H1 (cell line): ENCODE measurements around the gene C3AR1. TPM values are rescaled to one million over a fixed set of nuclear protein-coding genes. Genes with fewer than 3 reads are reported as not detected.

ENCODE experiments used
- CTCF ChIA-PET: fragments of 300-600 bp; sonication (Branson Sonifier 250); formaldehyde crosslinking; loops from one replicate; lab custom pipeline; 2021; ENCODE audit not compliant: partially characterized antibody; lab: Charles Lee
- POLR2A ChIA-PET: fragments of 300-600 bp; sonication (Branson Sonifier 250); formaldehyde crosslinking; loops from one replicate; lab custom pipeline; 2021; ENCODE audit warnings: inconsistent platforms; ENCODE audit not compliant: partially characterized antibody; lab: Charles Lee
- DNase-seq, 2 experiments: peaks; one replicate each; pipeline versions ENCODE4 v3.0.0 to v3.0.0-alpha.2; 2010 to 2022; ENCODE audit warnings: low spot score in 2 of 2, low read depth in 1 of 2, mixed read lengths in 1 of 2
- FAIRE-seq: peaks from 2 replicates; lab custom pipeline; 2011; peaks lifted over from hg19 to GRCh38; lab: Jason Lieb, UNC
- H2AFZ ChIP-seq: 2 replicates; pipeline ENCODE4 v1.8.1; 2012; ENCODE audit warnings: low read length, inconsistent platforms
- H2AK5ac ChIP-seq: 2 replicates; pipeline ENCODE4 v1.6.1; 2013; ENCODE audit warnings: low read depth, low read length
- H2BK120ac ChIP-seq: replicated peaks from 2 replicates; pipeline ENCODE3; 2013; ENCODE audit warnings: low read depth, low read length, inconsistent platforms
- H2BK12ac ChIP-seq: 2 replicates; pipeline ENCODE4 v1.6.1; 2013; ENCODE audit warnings: low read depth, low read length
- H2BK15ac ChIP-seq: 2 replicates; pipeline ENCODE4 v1.6.1; 2013; ENCODE audit warnings: low read length
- H2BK20ac ChIP-seq: 2 replicates; pipeline ENCODE4 v1.6.1; 2013; ENCODE audit warnings: low read length
- H2BK5ac ChIP-seq: 2 replicates; pipeline ENCODE4 v1.6.1; 2013; ENCODE audit warnings: low read depth, low read length
- H3K14ac ChIP-seq: 2 replicates; pipeline ENCODE4 v1.6.1; 2013; ENCODE audit warnings: inconsistent platforms; ENCODE audit not compliant: insufficient read length
- H3K18ac ChIP-seq: 2 replicates; pipeline ENCODE4 v1.6.1; 2013; ENCODE audit warnings: low read length; ENCODE audit errors: extremely low read depth
- H3K23ac ChIP-seq: 2 replicates; pipeline ENCODE4 v1.6.1; 2013; ENCODE audit warnings: inconsistent platforms; ENCODE audit not compliant: insufficient read length
- H3K23me2 ChIP-seq: 2 replicates; pipeline ENCODE4 v1.6.1; 2013; ENCODE audit warnings: low read depth, low read length
- H3K27ac ChIP-seq: 2 replicates; pipeline ENCODE4 v1.6.1; 2011; ENCODE audit warnings: low read depth, low read length, inconsistent platforms
- H3K27me3 ChIP-seq, 4 experiments: replicated peaks in 1 of 4; 1 replicate in 1 of 4; 2 replicates in 3 of 4; pipeline versions ENCODE4 v1.6.1 to v1.8.1; 2011 to 2013; ENCODE audit warnings: low read length in 3 of 4, mild to moderate bottlenecking in 3 of 4, inconsistent platforms in 2 of 4, mixed read lengths in 2 of 4, moderate library complexity in 1 of 4; ENCODE audit not compliant: control insufficient read depth in 3 of 4, insufficient read depth in 3 of 4; ENCODE audit errors: extremely low read depth in 1 of 4
- H3K36me3 ChIP-seq, 4 experiments: 2 replicates each; pipeline versions ENCODE4 v1.6.1 to v1.8.1; 2011 to 2013; ENCODE audit warnings: mild to moderate bottlenecking in 4 of 4, low read length in 3 of 4, moderate library complexity in 2 of 4, control low read depth in 1 of 4, inconsistent platforms in 1 of 4; ENCODE audit not compliant: insufficient read depth in 4 of 4, control insufficient read depth in 2 of 4
- H3K4ac ChIP-seq: replicated peaks from 2 replicates; pipeline ENCODE3; 2013; ENCODE audit warnings: low read length, low read depth, mixed read lengths, inconsistent platforms; ENCODE audit not compliant: insufficient read length
- H3K4me1 ChIP-seq, 4 experiments: replicated peaks in 1 of 4; 1 replicate in 1 of 4; 2 replicates in 3 of 4; pipeline versions ENCODE4 v1.6.1 to v1.8.1; 2011 to 2013; ENCODE audit warnings: low read length in 3 of 4, inconsistent platforms in 2 of 4, mixed read lengths in 1 of 4; ENCODE audit not compliant: insufficient read depth in 4 of 4, control insufficient read depth in 3 of 4
- H3K4me2 ChIP-seq, 2 experiments: 2 replicates each; pipeline versions ENCODE4 v1.6.1 to v1.8.1; 2011 to 2013; ENCODE audit warnings: low read depth in 2 of 2, low read length in 2 of 2, control low read depth in 1 of 2, inconsistent platforms in 1 of 2, mild to moderate bottlenecking in 1 of 2; ENCODE audit not compliant: insufficient read depth in 1 of 2
- H3K4me3 ChIP-seq, 4 experiments: fragments of 200-600, 300-600 bp in 1 of 4; sonication (generic), shearing (Covaris generic), sonication (Bioruptor Twin) in 1 of 4; 2 replicates each; pipeline versions ENCODE4 v1.5.1 to v1.8.1; 2011 to 2016; ENCODE audit warnings: low read length in 4 of 4, low read depth in 3 of 4, control low read depth in 2 of 4, inconsistent platforms in 2 of 4, mild to moderate bottlenecking in 2 of 4, mixed read lengths in 1 of 4, moderate library complexity in 1 of 4; ENCODE audit not compliant: insufficient read depth in 2 of 4; ENCODE audit errors: extremely low read depth in 1 of 4
- H3K56ac ChIP-seq: replicated peaks from 2 replicates; pipeline ENCODE3; 2013; ENCODE audit warnings: low read depth, mild to moderate bottlenecking, mixed read lengths, low read length, inconsistent platforms; ENCODE audit not compliant: insufficient read length
- H3K79me1 ChIP-seq: 2 replicates; pipeline ENCODE4 v1.6.1; 2013; ENCODE audit warnings: low read depth, low read length, control low read depth
- H3K79me2 ChIP-seq, 2 experiments: 2 replicates each; pipeline versions ENCODE4 v1.6.1 to v1.8.1; 2012 to 2013; ENCODE audit warnings: low read length in 2 of 2, mild to moderate bottlenecking in 2 of 2, inconsistent platforms in 1 of 2; ENCODE audit not compliant: insufficient read depth in 2 of 2, control insufficient read depth in 1 of 2
- H3K9ac ChIP-seq, 4 experiments: replicated peaks in 1 of 4; 1 replicate in 1 of 4; 2 replicates in 3 of 4; pipeline versions ENCODE4 v1.6.1 to v1.8.1; 2011 to 2013; ENCODE audit warnings: low read depth in 3 of 4, low read length in 3 of 4, control low read depth in 2 of 4, mild to moderate bottlenecking in 2 of 4, moderate library complexity in 2 of 4, inconsistent platforms in 1 of 4; ENCODE audit errors: extremely low read depth in 1 of 4
- H3K9me3 ChIP-seq, 2 experiments: 2 replicates each; pipeline versions ENCODE4 v1.6.1 to v1.8.1; 2012 to 2013; ENCODE audit warnings: mild to moderate bottlenecking in 2 of 2, moderate library complexity in 2 of 2, control low read depth in 1 of 2, inconsistent platforms in 1 of 2, low read depth in 1 of 2, low read length in 1 of 2, mixed read lengths in 1 of 2; ENCODE audit not compliant: insufficient read depth in 2 of 2
- H4K20me1 ChIP-seq, 2 experiments: replicated peaks in 1 of 2; 2 replicates each; pipeline versions ENCODE3 to v1.8.1; 2011 to 2013; ENCODE audit warnings: inconsistent platforms in 2 of 2, low read length in 2 of 2, mild to moderate bottlenecking in 1 of 2; ENCODE audit not compliant: insufficient read depth in 2 of 2, control insufficient read depth in 1 of 2
- H4K5ac ChIP-seq: 2 replicates; pipeline ENCODE4 v1.6.1; 2013; ENCODE audit warnings: low read length, low read depth, mixed read lengths, inconsistent platforms; ENCODE audit not compliant: insufficient read length
- H4K8ac ChIP-seq: 2 replicates; pipeline ENCODE4 v1.8.0; 2013; ENCODE audit warnings: mild to moderate bottlenecking, moderate library complexity, low read length, inconsistent platforms; ENCODE audit not compliant: insufficient read depth; ENCODE audit errors: extremely low read depth
- H4K91ac ChIP-seq: replicated peaks from 2 replicates; pipeline ENCODE3; 2013; ENCODE audit warnings: low read length, mixed read lengths, inconsistent platforms; ENCODE audit not compliant: insufficient read length
- ASH2L ChIP-seq: fragments of 200-600, 300-600 bp; sonication (generic); IDR thresholded peaks from one replicate; pipeline ENCODE4 v1.7.1; 2017; ENCODE audit warnings: low read length
- CTCF ChIP-seq, 3 experiments: IDR thresholded peaks; 1 replicate in 2 of 3; 2 replicates in 1 of 3; pipeline versions ENCODE4 v1.5.1 to v1.6.1; 2011; ENCODE audit warnings: low read length in 3 of 3, mild to moderate bottlenecking in 3 of 3, inconsistent platforms in 2 of 3, low read depth in 1 of 3, moderate library complexity in 1 of 3; ENCODE audit not compliant: insufficient read depth in 1 of 3; ENCODE audit errors: control extremely low read depth in 1 of 3
- KDM4A ChIP-seq: IDR thresholded peaks from one replicate; pipeline ENCODE4 v1.7.1; 2012; ENCODE audit warnings: low read depth, mild to moderate bottlenecking, moderate library complexity, low read length, inconsistent platforms; ENCODE audit not compliant: severe bottlenecking
- RNF2 ChIP-seq: fragments of 200-900, 300-1000 bp; sonication (generic); IDR thresholded peaks from 2 replicates; pipeline ENCODE4 v1.7.1; 2016; ENCODE audit warnings: borderline replicate concordance, low read depth, mild to moderate bottlenecking, antibody characterized with exemption, low read length; ENCODE audit not compliant: poor library complexity, severe bottlenecking; ENCODE audit errors: missing control alignments
- SAP30 ChIP-seq: fragments of 300-600 bp; sonication (generic); IDR thresholded peaks from 2 replicates; pipeline ENCODE4 v1.7.1; 2012; ENCODE audit warnings: low read length, moderate library complexity, mild to moderate bottlenecking, inconsistent platforms; ENCODE audit not compliant: insufficient read depth, insufficient replicate concordance
- SIN3A ChIP-seq, 2 experiments: IDR thresholded peaks in 1 of 2; conservative IDR thresholded peaks in 1 of 2; 2 replicates each; pipeline ENCODE4 v1.6.1; 2011 to 2012; ENCODE audit warnings: low read length in 2 of 2, improper control_type of control experiment in 1 of 2, low read depth in 1 of 2, mild to moderate bottlenecking in 1 of 2
- SUZ12 ChIP-seq: fragments of 200-600 bp; sonication (generic); IDR thresholded peaks from 2 replicates; pipeline ENCODE4 v1.6.1; 2012; ENCODE audit warnings: mild to moderate bottlenecking, inconsistent platforms, low read length, moderate library complexity, mixed read lengths
- TAF7 ChIP-seq: optimal IDR thresholded peaks from 2 replicates; pipeline ENCODE3; 2011; ENCODE audit warnings: low read depth, mild to moderate bottlenecking, inconsistent platforms, low read length, moderate library complexity, borderline replicate concordance
- WGBS, 2 experiments: shearing (Covaris generic) in 1 of 2; methylation state at CpG; one replicate each; pipeline versions ENCODE4 v1.1.6 to v1.1.7; 2013 to 2015; ENCODE audit warnings: low lambda C conversion rate in 2 of 2, mixed read lengths in 2 of 2, inconsistent platforms in 1 of 2, low coverage in 1 of 2, missing lambda C conversion rate in 1 of 2; ENCODE audit not compliant: insufficient replicate concordance in 2 of 2, insufficient coverage in 1 of 2, insufficient read length in 1 of 2; ENCODE audit errors: extremely low coverage in 1 of 2, missing lambda C conversion rate in 1 of 2; 5-methylcytosine and 5-hydroxymethylcytosine counted together
- polyA plus RNA-seq, 7 experiments: library from polyadenylated mRNA; depleted of rRNA in 3 of 7; stranded (reverse) in 5 of 7; unstranded in 2 of 7; fragments of >200 nt in 5 of 7; fragments of 200-250 nt in 2 of 7; gene quantifications; 1 replicate in 5 of 7; 2 replicates in 1 of 7; 4 replicates in 1 of 7; pipeline versions ENCODE4 v1.2.1 to v1.2.3, GENCODE V29; 2011 to 2013; ENCODE audit warnings: missing spikeins in 2 of 7, mixed read lengths in 2 of 7
- total RNA-seq: library from RNA; stranded (reverse); fragmentation: NEBNext Ultra II Directional; extraction: Animal tissue kit (Norgen Biotek cat#: 25700); gene quantifications from 2 replicates; pipeline ENCODE4 v1.2.1, GENCODE V29; 2021

C3AR1 gene
- total and polyA plus RNA-seq, 2 of the 8 experiments (the other 6 are each of a cell fraction or from before 2014, with no cell fraction given): not detected

GRCh38 chr12:8038659-8039114 lies 27.5 kb downstream of the C3AR1 start:
- no peak overlapping the region for H3K56ac ChIP-seq
- TF ChIP-seq SAP30: peak; percentile 48
- peak; percentile 62 for TF ChIP-seq ASH2L
- peak in 1 of 2 experiments; percentile 65; a peak in 2 of 4 replicates for TF ChIP-seq SIN3A (conservative IDR thresholded peaks at IDR 0.05 in 1 of 2, IDR thresholded peaks at IDR 0.05 in 1 of 2; ENCODE audit: low read depth in 1 of 2, low read length in 2 of 2)
- TF ChIP-seq KDM4A: peak; percentile 10
- no peak for TF ChIP-seq TAF7
- TF ChIP-seq SUZ12: no peak
- TF ChIP-seq RNF2: no peak
- TF ChIP-seq CTCF (IDR thresholded peaks at IDR 0.05; ENCODE audit: control extremely low read depth in 1 of 3, insufficient read depth in 1 of 3, low read depth in 1 of 3, low read length in 3 of 3): no peak

More at GRCh38 chr12:8038659-8039114, 27.5 kb downstream of the C3AR1 start:
- Histone ChIP-seq H2BK5ac (peak overlapping the region; percentile 93), H3K9me3 (no peaks in the 10 kb centered on the region), H3K23ac (no peak overlapping the region), H3K14ac (no peak overlapping the region), H3K79me2 (peaks cover 0 to 21% of the 10 kb centered on the region in 2 experiments; a peak in 1 of 4 replicates), H3K27ac (no peak overlapping the region), H2BK20ac (peak overlapping the region; percentile 94; the same call in 1 of the 2 replicates), H3K23me2 (peaks cover 8% of the 10 kb centered on the region; the same call in 1 of the 2 replicates), H2AFZ (0 out of 2 replicates have a peak overlapping the region, but pooled peaks have one; percentile 45), H3K27me3 (no peaks in the 10 kb centered on the region), H2BK15ac (0 out of 2 replicates have a peak overlapping the region, but pooled peaks have one; percentile 46), H2AK5ac (peak overlapping the region; percentile 17; the same call in 1 of the 2 replicates), H3K4ac (no peak overlapping the region), H4K91ac (peak overlapping the region; percentile 61), H2BK120ac (peak overlapping the region; percentile 5), H3K79me1 (peaks cover 5% of the 10 kb centered on the region; the same call in 1 of the 2 replicates), H3K36me3 (peaks cover 0 to 14% (median 5%) of the 10 kb centered on the region in 4 experiments; a peak in 3 of 8 replicates), H3K18ac (peak overlapping the region; percentile 93), H4K20me1 (no peaks in the 10 kb centered on the region), H3K4me1 (peaks cover 21 to 33% (median 27%) of the 10 kb centered on the region in 4 experiments), H3K4me2 (peak overlapping the region; percentile 84 to 98), H3K4me3 (peak overlapping the region; percentile 25 to 52 (median 34); a peak in 7 of 8 replicates), H4K8ac (no peak overlapping the region), H4K5ac (peak overlapping the region; percentile 46), H2BK12ac (peak overlapping the region; percentile 89), H3K9ac (no peak overlapping the region)
- WGBS, 2 experiments: 8% methylated on average over 13 of the region's 13 CpGs; no CpG with 5 or more reads in 1 of the 2 experiments
- FAIRE-seq (no peak), DNase-seq (peak in 1 of 2 experiments; percentile 75)
- POLR2A ChIA-PET: interaction anchor here (0.5 to 1.2 kb wide), 4 partner anchors 11 to 45 kb away, joined by 3 to 7 read pairs (median 4); no protein-coding TSS in a partner anchor
- CTCF ChIA-PET: interaction anchor here (0.6 to 12.2 kb wide), 9 partner anchors 9 to 208 kb away, joined by 3 to 146 read pairs (median 4); no protein-coding TSS in a partner anchor
